Suprapubic skin (tissue), 4 donors: ENCODE results near the gene ELL. TPM values are rescaled to one million over a fixed set of nuclear protein-coding genes. Genes with fewer than 3 reads are reported as not detected.

Experiments
- DNase-seq, 2 donors: peaks; one replicate each; pipeline ENCODE4 v3.0.0-alpha.2; 2019; ENCODE audit warnings: low spot score in 2 of 2
- H3K27ac ChIP-seq: fragments of 200-600 bp; sonication (generic); one replicate; pipeline ENCODE4 v1.5.1; 2019
- H3K27me3 ChIP-seq: fragments of 200-600 bp; sonication (generic); one replicate; pipeline ENCODE4 v1.5.1; 2019
- H3K36me3 ChIP-seq: fragments of 200-600 bp; sonication (generic); one replicate; pipeline ENCODE4 v1.5.1; 2019
- H3K4me1 ChIP-seq: fragments of 200-600 bp; sonication (generic); one replicate; pipeline ENCODE4 v1.5.1; 2019
- H3K4me3 ChIP-seq: fragments of 200-600 bp; sonication (generic); one replicate; pipeline ENCODE4 v1.5.1; 2019; ENCODE audit warnings: mild to moderate bottlenecking
- H3K9me3 ChIP-seq: fragments of 200-600 bp; sonication (generic); one replicate; pipeline ENCODE4 v1.5.1; 2019
- CTCF ChIP-seq, 2 donors: fragments of 200-600 bp in 1 of 2; fragments of 450-650 bp in 1 of 2; sonication (generic) in 1 of 2; IDR thresholded peaks; one replicate each; pipeline ENCODE4 v1.5.1; 2016 to 2019; ENCODE audit warnings: antibody characterized with exemption in 2 of 2, mild to moderate bottlenecking in 1 of 2, moderate library complexity in 1 of 2
- EP300 ChIP-seq: sonication (generic); formaldehyde crosslinking; IDR thresholded peaks from one replicate; pipeline ENCODE4 v1.6.1; 2017; ENCODE audit warnings: antibody characterized with exemption
- POLR2A ChIP-seq, 2 donors: fragments of 450-650 bp; IDR thresholded peaks; one replicate each; pipeline ENCODE4 v1.6.1; 2017; ENCODE audit warnings: antibody characterized with exemption in 2 of 2, mild to moderate bottlenecking in 2 of 2, moderate library complexity in 2 of 2
- POLR2AphosphoS5 ChIP-seq, 3 donors: sonication (generic); formaldehyde crosslinking; IDR thresholded peaks; one replicate each; pipeline ENCODE4 v1.6.1; 2017; ENCODE audit warnings: antibody characterized with exemption in 3 of 3
- WGBS: methylation state at CpG from one replicate; pipeline ENCODE4 v1.1.5; 2018; 5-methylcytosine and 5-hydroxymethylcytosine counted together
- total RNA-seq, 4 donors: library from RNA; depleted of rRNA; stranded (reverse); fragments of >200 nt; gene quantifications; one replicate each; pipeline ENCODE4 v1.1.0, GENCODE V29; 2016

The ELL gene
- total RNA-seq, 4 donors from 2014 or later, result 27.0 to 59.5 (median 36.9) TPM

GRCh38 chr19:18456974-18457373 lies 64.9 kb downstream of the ELL start:
- WGBS, result 48% methylated on average over 3 of the region's 9 CpGs
- no peak overlapping the region for H3K4me3 ChIP-seq
- H3K9me3 ChIP-seq, result no peaks in the 10 kb centered on the region
- no peaks in the 10 kb centered on the region for H3K27me3 ChIP-seq
- no peak overlapping the region for H3K27ac ChIP-seq
- peaks cover 37% of the 10 kb centered on the region for H3K4me1 ChIP-seq
- TF ChIP-seq POLR2A (IDR thresholded peaks at IDR 0.05) (no peak), POLR2AphosphoS5 (IDR thresholded peaks at IDR 0.05) (no peak), CTCF (IDR thresholded peaks at IDR 0.05) (no peak), EP300 (no peak)
- no peak for DNase-seq
- H3K36me3 ChIP-seq, result peaks cover 70% of the 10 kb centered on the region

GRCh38 chr19:18456279-18456678 lies 65.6 kb downstream of the ELL start:
- TF ChIP-seq CTCF (IDR thresholded peaks at IDR 0.05), result no peak
- TF ChIP-seq EP300, result no peak
- TF ChIP-seq POLR2A (IDR thresholded peaks at IDR 0.05), result no peak
- TF ChIP-seq POLR2AphosphoS5 (IDR thresholded peaks at IDR 0.05), result no peak
- no peak overlapping the region for H3K27ac ChIP-seq
- WGBS, result 90% methylated on average over 2 of the region's 4 CpGs
- H3K9me3 ChIP-seq, result no peaks in the 10 kb centered on the region
- no peaks in the 10 kb centered on the region for H3K27me3 ChIP-seq
- H3K36me3 ChIP-seq, result peaks cover 70% of the 10 kb centered on the region
- DNase-seq, result no peak
- H3K4me3 ChIP-seq, result no peak overlapping the region
- peaks cover 31% of the 10 kb centered on the region for H3K4me1 ChIP-seq

GRCh38 chr19:18453269-18454024 lies 68.4 kb downstream of the ELL start:
- H3K9me3 ChIP-seq, result no peaks in the 10 kb centered on the region
- TF ChIP-seq CTCF (IDR thresholded peaks at IDR 0.05), result no peak
- no peak for TF ChIP-seq EP300
- no peak for TF ChIP-seq POLR2A (IDR thresholded peaks at IDR 0.05)
- no peak for TF ChIP-seq POLR2AphosphoS5 (IDR thresholded peaks at IDR 0.05)
- H3K27ac ChIP-seq, result no peak overlapping the region
- no peaks in the 10 kb centered on the region for H3K27me3 ChIP-seq
- WGBS, result 68% methylated on average over 10 of the region's 10 CpGs
- peaks cover 74% of the 10 kb centered on the region for H3K36me3 ChIP-seq
- H3K4me1 ChIP-seq, result peaks cover 17% of the 10 kb centered on the region
- no peak overlapping the region for H3K4me3 ChIP-seq
- no peak for DNase-seq

- WGBS, result 85% methylated on average over 3 of the region's 3 CpGs
- Histone ChIP-seq H3K4me3 (no peak overlapping the region), H3K27me3 (no peaks in the 10 kb centered on the region), H3K36me3 (peaks cover 69% of the 10 kb centered on the region), H3K4me1 (peaks cover 11% of the 10 kb centered on the region), H3K27ac (no peak overlapping the region), H3K9me3 (no peaks in the 10 kb centered on the region)
- no peak for DNase-seq
- TF ChIP-seq POLR2A (IDR thresholded peaks at IDR 0.05), result no peak
- TF ChIP-seq EP300, result no peak
- TF ChIP-seq POLR2AphosphoS5 (IDR thresholded peaks at IDR 0.05), result no peak
- no peak for TF ChIP-seq CTCF (IDR thresholded peaks at IDR 0.05)
These were observed 69.5 kb downstream of the ELL start for GRCh38 chr19:18452386-18452785.

GRCh38 chr19:18450931-18451836 lies 70.7 kb downstream of the ELL start:
- H3K4me3 ChIP-seq, result no peak overlapping the region
- peak; percentile 89 to 99 for TF ChIP-seq CTCF (IDR thresholded peaks at IDR 0.05)
- no peak for TF ChIP-seq EP300
- no peak for TF ChIP-seq POLR2A (IDR thresholded peaks at IDR 0.05)
- TF ChIP-seq POLR2AphosphoS5 (IDR thresholded peaks at IDR 0.05), result no peak
- no peak overlapping the region for H3K27ac ChIP-seq
- no peaks in the 10 kb centered on the region for H3K27me3 ChIP-seq
- H3K4me1 ChIP-seq, result peaks cover 4% of the 10 kb centered on the region
- peaks cover 69% of the 10 kb centered on the region for H3K36me3 ChIP-seq
- peak; percentile 91 to 95 for DNase-seq
- H3K9me3 ChIP-seq, result no peaks in the 10 kb centered on the region
- WGBS, result 42% methylated on average over 9 of the region's 26 CpGs
